OCI-LY3 (cell line): ENCODE measurements around the gene CMTM6.

Experiments
- CTCF ChIP-seq: fragments of 200-600, 300-600 bp; sonication (generic); IDR thresholded peaks from 2 replicates; pipeline ENCODE4 v1.5.1; 2014; ENCODE audit warnings: antibody characterized with exemption, low read length, low read depth
- EZH2phosphoT487 ChIP-seq: fragments of 200-600 bp; shearing (Covaris generic); IDR thresholded peaks from 2 replicates; pipeline ENCODE4 v1.6.1; 2018; ENCODE audit warnings: antibody characterized with exemption, mixed run types, low read depth

DNA sequence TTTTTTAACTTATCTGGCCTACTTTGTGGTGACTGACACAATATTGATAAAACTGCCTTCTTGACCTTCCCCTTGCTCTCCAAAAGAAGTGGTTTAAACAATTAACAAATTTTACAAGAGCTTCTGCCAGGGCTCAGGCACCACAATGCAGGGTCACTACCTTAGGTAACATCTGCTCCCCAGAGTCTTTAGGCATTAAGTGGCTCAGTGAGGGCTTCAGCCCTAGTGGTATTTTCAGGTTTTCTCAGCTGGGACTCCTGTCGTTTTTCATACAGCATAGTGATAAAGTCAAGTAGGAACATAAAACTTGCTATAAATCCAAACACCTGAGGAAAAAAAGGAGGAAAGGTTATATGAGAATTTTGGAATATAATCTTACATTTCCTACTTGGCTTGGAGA, 18.9 kb downstream of the CMTM6 start:
- TF ChIP-seq CTCF (no peak), EZH2phosphoT487 (no peak)
